GM18907 (cell line): ENCODE data around the gene FRMD4A.

Experiments used
- ATAC-seq: cut with Tn5 transposase; IDR thresholded peaks from one replicate; pipeline ENCODE4 v1.9.1; 2021; ENCODE audit warnings: mild to moderate bottlenecking, moderate library complexity; ENCODE audit not compliant: unreplicated experiment

FRMD4A gene

GRCh38 chr10:14195433-14195832, 135.3 kb downstream of the FRMD4A start:
- no peak for ATAC-seq

- no peak for ATAC-seq
Observed at GRCh38 chr10:14192746-14193145, 138.0 kb downstream of the FRMD4A start.

- no peak for ATAC-seq
Observed at GRCh38 chr10:14191871-14192270, 138.9 kb downstream of the FRMD4A start.

GRCh38 chr10:14191407-14191806, 139.3 kb downstream of the FRMD4A start:
- no peak for ATAC-seq

- no peak for ATAC-seq
Observed at GRCh38 chr10:14190702-14191101, 140.0 kb downstream of the FRMD4A start.

GRCh38 chr10:14186245-14186644, 144.5 kb downstream of the FRMD4A start:
- ATAC-seq: no peak

- peak; percentile 79 for ATAC-seq
Observed at GRCh38 chr10:14185316-14186045, 145.2 kb downstream of the FRMD4A start.

GRCh38 chr10:14184841-14185315, 145.8 kb downstream of the FRMD4A start:
- ATAC-seq: peak; percentile 79

GRCh38 chr10:14182781-14183180, 147.9 kb downstream of the FRMD4A start:
- no peak for ATAC-seq

- no peak for ATAC-seq
Observed at GRCh38 chr10:14181567-14181936, 149.2 kb downstream of the FRMD4A start.

- no peak for ATAC-seq
Observed at GRCh38 chr10:14180911-14181566, 149.7 kb downstream of the FRMD4A start.

GRCh38 chr10:14179251-14179650, 151.5 kb downstream of the FRMD4A start:
- no peak for ATAC-seq

- ATAC-seq: no peak
Observed at GRCh38 chr10:14173706-14174594, 156.8 kb downstream of the FRMD4A start.

- ATAC-seq: no peak
Observed at GRCh38 chr10:14173391-14173705, 157.4 kb downstream of the FRMD4A start.

- ATAC-seq: no peak
Observed at GRCh38 chr10:14172336-14172950, 158.3 kb downstream of the FRMD4A start.

- ATAC-seq: no peak
Observed at GRCh38 chr10:14171336-14171735, 159.4 kb downstream of the FRMD4A start.

- no peak for ATAC-seq
Observed at GRCh38 chr10:14163377-14164086, 167.2 kb downstream of the FRMD4A start.

- no peak for ATAC-seq
Observed at GRCh38 chr10:14162629-14163344, 167.9 kb downstream of the FRMD4A start.

GRCh38 chr10:14162061-14162460, 168.7 kb downstream of the FRMD4A start:
- no peak for ATAC-seq

GRCh38 chr10:14160299-14160698, 170.4 kb downstream of the FRMD4A start:
- no peak for ATAC-seq
